ENCODE measurements around the gene TMEM187. TPM values are rescaled to one million over a fixed set of nuclear protein-coding genes. Genes with fewer than 3 reads are reported as not detected.

Gene TMEM187
- total RNA-seq, 1 donor from 2014 or later: 8.6 TPM

GRCh38 chrX:153927922-153928760, 44.4 kb upstream of the TMEM187 start:
- no peaks in the 10 kb centered on the region for H3K9me3 Mint-ChIP-seq (ENCODE audit: unreplicated experiment)
- no peaks in the 10 kb centered on the region for H3K27me3 Mint-ChIP-seq (ENCODE audit: low read depth, unreplicated experiment)
- peak overlapping the region; percentile 83 for H3K4me3 Mint-ChIP-seq (ENCODE audit: unreplicated experiment)
- DNase-seq (ENCODE audit: low read depth) (peak; percentile 95), FAIRE-seq (peak; percentile 98)
- H3K4me1 Mint-ChIP-seq (ENCODE audit: low read depth, unreplicated experiment): no peaks in the 10 kb centered on the region
- peak overlapping the region; percentile 56 for H3K4me3 ChIP-seq (ENCODE audit: insufficient read depth, low read depth, low read length)
- TF ChIP-seq, protein P1, sequence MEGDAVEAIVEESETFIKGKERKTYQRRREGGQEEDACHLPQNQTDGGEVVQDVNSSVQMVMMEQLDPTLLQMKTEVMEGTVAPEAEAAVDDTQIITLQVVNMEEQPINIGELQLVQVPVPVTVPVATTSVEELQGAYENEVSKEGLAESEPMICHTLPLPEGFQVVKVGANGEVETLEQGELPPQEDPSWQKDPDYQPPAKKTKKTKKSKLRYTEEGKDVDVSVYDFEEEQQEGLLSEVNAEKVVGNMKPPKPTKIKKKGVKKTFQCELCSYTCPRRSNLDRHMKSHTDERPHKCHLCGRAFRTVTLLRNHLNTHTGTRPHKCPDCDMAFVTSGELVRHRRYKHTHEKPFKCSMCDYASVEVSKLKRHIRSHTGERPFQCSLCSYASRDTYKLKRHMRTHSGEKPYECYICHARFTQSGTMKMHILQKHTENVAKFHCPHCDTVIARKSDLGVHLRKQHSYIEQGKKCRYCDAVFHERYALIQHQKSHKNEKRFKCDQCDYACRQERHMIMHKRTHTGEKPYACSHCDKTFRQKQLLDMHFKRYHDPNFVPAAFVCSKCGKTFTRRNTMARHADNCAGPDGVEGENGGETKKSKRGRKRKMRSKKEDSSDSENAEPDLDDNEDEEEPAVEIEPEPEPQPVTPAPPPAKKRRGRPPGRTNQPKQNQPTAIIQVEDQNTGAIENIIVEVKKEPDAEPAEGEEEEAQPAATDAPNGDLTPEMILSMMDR (IDR thresholded peaks at IDR 0.05; ENCODE audit: insufficient read depth, low read depth, low read length): no peak
- TF ChIP-seq EZH2 (IDR thresholded peaks at IDR 0.05; ENCODE audit: insufficient read depth, low read length): no peak
- no peaks in the 10 kb centered on the region for H3K9me3 ChIP-seq (ENCODE audit: insufficient read depth, low read depth, low read length)
- H2AFZ ChIP-seq (ENCODE audit: low read depth, low read length): no peak overlapping the region
- H3K36me3 Mint-ChIP-seq (ENCODE audit: low read depth, unreplicated experiment): no peaks in the 10 kb centered on the region
- peak overlapping the region; percentile 89 for H3K4me2 ChIP-seq (ENCODE audit: low read length)
- peak overlapping the region; percentile 75 for H3K27ac Mint-ChIP-seq (ENCODE audit: unreplicated experiment)
- peaks cover 18% of the 10 kb centered on the region for H3K79me2 ChIP-seq (ENCODE audit: insufficient read depth, low read length)
- H3K27me3 ChIP-seq (ENCODE audit: insufficient read depth, low read length): no peaks in the 10 kb centered on the region
- peaks cover 10% of the 10 kb centered on the region for H3K4me1 ChIP-seq (ENCODE audit: insufficient read depth, low read length)
- peak overlapping the region; percentile 87 for H3K27ac ChIP-seq (ENCODE audit: low read depth, low read length)
- H3K9ac ChIP-seq (ENCODE audit: low read length): peak overlapping the region; percentile 89
- peaks cover 11% of the 10 kb centered on the region for H4K20me1 ChIP-seq (ENCODE audit: insufficient read depth, low read length)
- H3K36me3 ChIP-seq (ENCODE audit: insufficient read depth, low read length): peaks cover 4% of the 10 kb centered on the region

GRCh38 chrX:153928846-153929245, 43.7 kb upstream of the TMEM187 start:
- no peak overlapping the region for H3K27ac ChIP-seq (ENCODE audit: low read depth, low read length)
- TF ChIP-seq, protein P1 (IDR thresholded peaks at IDR 0.05; ENCODE audit: insufficient read depth, low read depth, low read length): no peak
- no peak for TF ChIP-seq EZH2 (IDR thresholded peaks at IDR 0.05; ENCODE audit: insufficient read depth, low read length)
- no peak overlapping the region for H2AFZ ChIP-seq (ENCODE audit: low read depth, low read length)
- no peak overlapping the region for H3K4me3 ChIP-seq (ENCODE audit: insufficient read depth, low read depth, low read length)
- FAIRE-seq (no peak), DNase-seq (ENCODE audit: low read depth) (no peak)
- peaks cover 4% of the 10 kb centered on the region for H3K36me3 ChIP-seq (ENCODE audit: insufficient read depth, low read length)
- H3K27me3 ChIP-seq (ENCODE audit: insufficient read depth, low read length): no peaks in the 10 kb centered on the region
- H3K79me2 ChIP-seq (ENCODE audit: insufficient read depth, low read length): peaks cover 25% of the 10 kb centered on the region
- H3K9me3 Mint-ChIP-seq (ENCODE audit: unreplicated experiment): no peaks in the 10 kb centered on the region
- no peak overlapping the region for H3K9ac ChIP-seq (ENCODE audit: low read length)
- H3K27me3 Mint-ChIP-seq (ENCODE audit: low read depth, unreplicated experiment): no peaks in the 10 kb centered on the region
- peak overlapping the region; percentile 72 for H3K4me2 ChIP-seq (ENCODE audit: low read length)
- H3K36me3 Mint-ChIP-seq (ENCODE audit: low read depth, unreplicated experiment): no peaks in the 10 kb centered on the region
- H3K4me1 ChIP-seq (ENCODE audit: insufficient read depth, low read length): peaks cover 12% of the 10 kb centered on the region
- no peak overlapping the region for H3K4me3 Mint-ChIP-seq (ENCODE audit: unreplicated experiment)
- H3K9me3 ChIP-seq (ENCODE audit: insufficient read depth, low read depth, low read length): no peaks in the 10 kb centered on the region
- no peak overlapping the region for H3K27ac Mint-ChIP-seq (ENCODE audit: unreplicated experiment)
- no peaks in the 10 kb centered on the region for H3K4me1 Mint-ChIP-seq (ENCODE audit: low read depth, unreplicated experiment)
- H4K20me1 ChIP-seq (ENCODE audit: insufficient read depth, low read length): peaks cover 13% of the 10 kb centered on the region

DNA sequence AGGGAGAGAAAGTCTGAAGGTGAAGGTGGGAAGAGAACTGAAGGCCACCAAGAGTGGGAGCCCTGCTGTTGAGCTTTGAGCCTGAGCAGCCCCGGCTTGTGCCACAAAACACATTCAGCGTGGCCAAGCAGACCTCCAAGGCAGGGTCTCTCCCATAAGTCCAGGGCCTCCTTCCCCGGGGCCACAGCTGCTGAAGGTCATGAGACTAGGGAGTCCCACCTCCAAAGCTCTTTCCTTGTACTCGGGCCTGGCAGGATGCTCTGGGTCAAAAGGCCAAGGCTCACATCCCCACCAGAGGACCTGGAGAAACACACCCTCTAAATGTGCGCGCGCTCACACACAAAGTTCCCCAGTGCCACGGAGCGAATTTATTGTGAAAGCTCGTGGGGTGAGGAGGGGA, 43.0 kb upstream of the TMEM187 start:
- TF ChIP-seq EZH2 (IDR thresholded peaks at IDR 0.05; ENCODE audit: insufficient read depth, low read length): no peak
- TF ChIP-seq, protein P1 (IDR thresholded peaks at IDR 0.05; ENCODE audit: insufficient read depth, low read depth, low read length): no peak
- FAIRE-seq: no peak
- no peak for DNase-seq (ENCODE audit: low read depth)
- no peaks in the 10 kb centered on the region for H3K27me3 ChIP-seq (ENCODE audit: insufficient read depth, low read length)
- H3K4me1 ChIP-seq (ENCODE audit: insufficient read depth, low read length): peaks cover 12% of the 10 kb centered on the region
- no peaks in the 10 kb centered on the region for H3K4me1 Mint-ChIP-seq (ENCODE audit: low read depth, unreplicated experiment)
- H3K27ac ChIP-seq (ENCODE audit: low read depth, low read length): no peak overlapping the region
- no peaks in the 10 kb centered on the region for H3K27me3 Mint-ChIP-seq (ENCODE audit: low read depth, unreplicated experiment)
- no peak overlapping the region for H3K4me3 Mint-ChIP-seq (ENCODE audit: unreplicated experiment)
- H2AFZ ChIP-seq (ENCODE audit: low read depth, low read length): no peak overlapping the region
- H3K9me3 Mint-ChIP-seq (ENCODE audit: unreplicated experiment): no peaks in the 10 kb centered on the region
- H3K4me3 ChIP-seq (ENCODE audit: insufficient read depth, low read depth, low read length): no peak overlapping the region
- peaks cover 13% of the 10 kb centered on the region for H4K20me1 ChIP-seq (ENCODE audit: insufficient read depth, low read length)
- H3K27ac Mint-ChIP-seq (ENCODE audit: unreplicated experiment): no peak overlapping the region
- H3K9me3 ChIP-seq (ENCODE audit: insufficient read depth, low read depth, low read length): no peaks in the 10 kb centered on the region
- H3K36me3 Mint-ChIP-seq (ENCODE audit: low read depth, unreplicated experiment): no peaks in the 10 kb centered on the region
- peaks cover 4% of the 10 kb centered on the region for H3K36me3 ChIP-seq (ENCODE audit: insufficient read depth, low read length)
- H3K9ac ChIP-seq (ENCODE audit: low read length): no peak overlapping the region
- peaks cover 32% of the 10 kb centered on the region for H3K79me2 ChIP-seq (ENCODE audit: insufficient read depth, low read length)
- no peak overlapping the region for H3K4me2 ChIP-seq (ENCODE audit: low read length)
